ENCODE results near the gene F8A1.
"Not testable (repeated sequence)": the region's sequence is repeated elsewhere in the genome, so short reads cannot be mapped to it uniquely, and the experiment has no call there.

DNA sequence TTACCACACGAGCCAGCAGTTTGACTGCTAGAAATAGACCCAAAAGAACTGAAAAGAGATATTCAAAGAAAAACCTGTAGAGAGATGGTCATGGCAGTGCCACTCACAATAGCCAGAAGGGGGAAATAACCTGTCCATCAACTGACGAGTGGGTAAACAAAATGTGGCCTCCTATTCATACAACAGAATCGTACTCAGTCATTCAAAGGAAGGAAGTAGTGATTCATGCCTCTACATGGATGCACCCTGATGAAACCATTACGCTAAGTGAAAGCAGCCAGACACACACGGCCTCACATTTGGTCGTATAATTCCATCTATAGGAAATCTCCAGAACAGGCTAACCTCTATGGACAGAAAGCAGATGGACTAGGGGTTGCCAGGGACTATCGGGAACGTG lies 2.1 kb upstream of the F8A1 start:
- TF ChIP-seq, protein P1, sequence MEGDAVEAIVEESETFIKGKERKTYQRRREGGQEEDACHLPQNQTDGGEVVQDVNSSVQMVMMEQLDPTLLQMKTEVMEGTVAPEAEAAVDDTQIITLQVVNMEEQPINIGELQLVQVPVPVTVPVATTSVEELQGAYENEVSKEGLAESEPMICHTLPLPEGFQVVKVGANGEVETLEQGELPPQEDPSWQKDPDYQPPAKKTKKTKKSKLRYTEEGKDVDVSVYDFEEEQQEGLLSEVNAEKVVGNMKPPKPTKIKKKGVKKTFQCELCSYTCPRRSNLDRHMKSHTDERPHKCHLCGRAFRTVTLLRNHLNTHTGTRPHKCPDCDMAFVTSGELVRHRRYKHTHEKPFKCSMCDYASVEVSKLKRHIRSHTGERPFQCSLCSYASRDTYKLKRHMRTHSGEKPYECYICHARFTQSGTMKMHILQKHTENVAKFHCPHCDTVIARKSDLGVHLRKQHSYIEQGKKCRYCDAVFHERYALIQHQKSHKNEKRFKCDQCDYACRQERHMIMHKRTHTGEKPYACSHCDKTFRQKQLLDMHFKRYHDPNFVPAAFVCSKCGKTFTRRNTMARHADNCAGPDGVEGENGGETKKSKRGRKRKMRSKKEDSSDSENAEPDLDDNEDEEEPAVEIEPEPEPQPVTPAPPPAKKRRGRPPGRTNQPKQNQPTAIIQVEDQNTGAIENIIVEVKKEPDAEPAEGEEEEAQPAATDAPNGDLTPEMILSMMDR (IDR thresholded peaks at IDR 0.05; ENCODE audit: low read length) = not testable (repeated sequence)
- TF ChIP-seq EZH2 (IDR thresholded peaks at IDR 0.05; ENCODE audit: borderline replicate concordance, low read length) = not testable (repeated sequence)

Measured in OCI-LY1 (cell line).